Measurements from ENCODE around the gene ERI2. TPM values are rescaled to one million over a fixed set of nuclear protein-coding genes. Genes with fewer than 3 reads are reported as not detected.
A peak's percentile ranks its signal among the peaks of the same experiment; 100 is the strongest.

The ERI2 gene
- total and polyA plus RNA-seq, 8 donors: 7.9 to 12.1 (median 9.3) TPM

- Histone ChIP-seq H3K9me3 (no peaks in the 10 kb centered on the region), H3K4me1 (peaks cover 0 to 4% (median under 1%) of the 10 kb centered on the region in 3 donors), H3K27me3 (no peaks in the 10 kb centered on the region), H3K27ac (no peak overlapping the region), H3K36me3 (peaks cover 0 to 24% (median 0%) of the 10 kb centered on the region in 3 donors), H3K4me3 (no peak overlapping the region)
- WGBS, 2 donors: 59 to 72% methylated on average over 2 of the region's 2 CpGs
- DNase-seq (no peak), FAIRE-seq (peak; percentile 97), ATAC-seq (peak in 1 of 4 donors; percentile 58)
- intact Hi-C loops (cut with DNase I): no loop called here
- TF ChIP-seq, protein P1, sequence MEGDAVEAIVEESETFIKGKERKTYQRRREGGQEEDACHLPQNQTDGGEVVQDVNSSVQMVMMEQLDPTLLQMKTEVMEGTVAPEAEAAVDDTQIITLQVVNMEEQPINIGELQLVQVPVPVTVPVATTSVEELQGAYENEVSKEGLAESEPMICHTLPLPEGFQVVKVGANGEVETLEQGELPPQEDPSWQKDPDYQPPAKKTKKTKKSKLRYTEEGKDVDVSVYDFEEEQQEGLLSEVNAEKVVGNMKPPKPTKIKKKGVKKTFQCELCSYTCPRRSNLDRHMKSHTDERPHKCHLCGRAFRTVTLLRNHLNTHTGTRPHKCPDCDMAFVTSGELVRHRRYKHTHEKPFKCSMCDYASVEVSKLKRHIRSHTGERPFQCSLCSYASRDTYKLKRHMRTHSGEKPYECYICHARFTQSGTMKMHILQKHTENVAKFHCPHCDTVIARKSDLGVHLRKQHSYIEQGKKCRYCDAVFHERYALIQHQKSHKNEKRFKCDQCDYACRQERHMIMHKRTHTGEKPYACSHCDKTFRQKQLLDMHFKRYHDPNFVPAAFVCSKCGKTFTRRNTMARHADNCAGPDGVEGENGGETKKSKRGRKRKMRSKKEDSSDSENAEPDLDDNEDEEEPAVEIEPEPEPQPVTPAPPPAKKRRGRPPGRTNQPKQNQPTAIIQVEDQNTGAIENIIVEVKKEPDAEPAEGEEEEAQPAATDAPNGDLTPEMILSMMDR (IDR thresholded peaks at IDR 0.05): peak in 3 of 4 donors; percentile 17 to 24 (median 23)
Observed at GRCh38 chr16:20799599-20799998, 6.7 kb downstream of the ERI2 start.

DNA sequence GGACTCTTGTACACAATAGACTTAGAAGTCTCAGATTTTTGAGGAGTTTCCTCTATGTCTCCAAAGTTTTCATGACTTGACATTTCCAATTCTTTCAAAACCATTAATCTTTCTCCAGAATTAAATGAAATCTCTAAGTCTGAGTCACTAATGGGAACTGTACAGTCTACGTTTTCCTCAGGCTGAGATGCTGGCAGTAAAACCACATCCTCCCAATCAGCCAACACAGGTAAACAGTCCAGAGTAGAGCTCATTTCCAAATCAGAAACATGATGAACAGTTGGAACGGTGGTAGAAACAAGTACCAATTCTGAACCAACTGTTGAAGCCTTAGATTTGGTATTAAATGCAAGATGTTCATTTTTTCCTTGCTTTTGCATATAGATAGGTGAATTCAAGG, 7.9 kb downstream of the ERI2 start:
- Histone ChIP-seq H3K27me3 (no peaks in the 10 kb centered on the region), H3K27ac (no peak overlapping the region), H3K9me3 (no peaks in the 10 kb centered on the region), H3K36me3 (peaks cover 0 to 24% (median 0%) of the 10 kb centered on the region in 3 donors), H3K4me3 (no peak overlapping the region), H3K4me1 (no peaks in the 10 kb centered on the region)
- TF ChIP-seq, protein P1 (IDR thresholded peaks at IDR 0.05): no peak
- DNase-seq (no peak), ATAC-seq (no peak), FAIRE-seq (no peak)
- intact Hi-C loops (cut with DNase I): no loop called here
- WGBS, 2 donors: 72 to 74% methylated on average over 2 of the region's 2 CpGs

- ATAC-seq (no peak), DNase-seq (no peak), FAIRE-seq (no peak)
- peaks cover 0 to 14% (median 0%) of the 10 kb centered on the region in 3 donors for H3K36me3 ChIP-seq
- H3K27ac ChIP-seq: no peak overlapping the region
- no peak overlapping the region for H3K4me3 ChIP-seq
- H3K27me3 ChIP-seq: no peaks in the 10 kb centered on the region
- no peaks in the 10 kb centered on the region for H3K4me1 ChIP-seq
- H3K9me3 ChIP-seq: no peaks in the 10 kb centered on the region
- TF ChIP-seq, protein P1 (IDR thresholded peaks at IDR 0.05): no peak
- intact Hi-C loops (cut with DNase I): no loop called here
- WGBS, 2 donors: 91 to 92% methylated on average over 5 of the region's 5 CpGs
Observed at GRCh38 chr16:20791923-20792612, 14.2 kb downstream of the ERI2 start.

DNA sequence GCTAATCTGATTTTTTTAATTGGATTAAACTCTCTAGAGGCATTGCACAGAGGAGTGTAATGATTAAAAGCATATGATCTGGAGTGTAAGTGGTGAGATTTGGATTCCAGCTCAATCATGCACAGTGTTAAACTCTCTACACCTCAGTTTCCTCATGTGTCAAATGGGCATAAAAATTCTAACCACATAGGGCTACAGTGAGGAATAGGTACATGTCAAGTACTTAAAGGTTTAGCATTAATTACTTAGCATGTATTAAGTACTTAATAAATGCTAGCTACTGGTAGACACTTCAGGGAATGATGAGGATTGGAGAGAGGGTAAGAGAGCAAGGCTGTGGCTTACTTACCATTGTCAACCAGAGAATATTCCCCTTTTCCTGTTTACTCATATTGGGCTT, 17.1 kb downstream of the ERI2 start:
- Histone ChIP-seq H3K27ac (no peak overlapping the region), H3K36me3 (peaks cover 0 to 12% (median 0%) of the 10 kb centered on the region in 3 donors), H3K9me3 (no peaks in the 10 kb centered on the region), H3K4me1 (no peaks in the 10 kb centered on the region), H3K27me3 (no peaks in the 10 kb centered on the region), H3K4me3 (no peak overlapping the region)
- TF ChIP-seq, protein P1 (IDR thresholded peaks at IDR 0.05): no peak
- DNase-seq (no peak), ATAC-seq (no peak), FAIRE-seq (no peak)
- intact Hi-C loops (cut with DNase I): no loop called here

- FAIRE-seq (no peak), ATAC-seq (no peak), DNase-seq (no peak)
- TF ChIP-seq, protein P1 (IDR thresholded peaks at IDR 0.05): no peak
- Histone ChIP-seq H3K27ac (no peak overlapping the region), H3K4me1 (no peaks in the 10 kb centered on the region), H3K36me3 (peaks cover 0 to 31% (median 10%) of the 10 kb centered on the region in 3 donors), H3K9me3 (no peaks in the 10 kb centered on the region), H3K4me3 (no peak overlapping the region), H3K27me3 (no peaks in the 10 kb centered on the region)
- intact Hi-C loops (cut with DNase I): no loop called here
Observed at GRCh38 chr16:20784204-20784603, 22.1 kb downstream of the ERI2 start.
